Fibroblast of lung (primary cell): ENCODE results near the gene ST3GAL6. TPM values are rescaled to one million over a fixed set of nuclear protein-coding genes. Genes with fewer than 3 reads are reported as not detected.

ENCODE experiments used
- DNase-seq, 2 donors: peaks; one replicate each; pipeline versions ENCODE4 v3.0.0 to v3.0.0-alpha.2; 2010; ENCODE audit warnings: low read depth in 2 of 2
- H2AFZ ChIP-seq: 2 replicates; pipeline ENCODE4 v1.5.1; 2012; ENCODE audit warnings: low read length, control low read depth, inconsistent platforms
- H3K27ac ChIP-seq: 2 replicates; pipeline ENCODE4 v1.5.1; 2011; ENCODE audit warnings: low read length, control low read depth; ENCODE audit not compliant: insufficient read depth
- H3K27me3 ChIP-seq: 2 replicates; pipeline ENCODE4 v1.5.1; 2011; ENCODE audit warnings: mild to moderate bottlenecking, low read length; ENCODE audit not compliant: control insufficient read depth, insufficient read depth
- H3K36me3 ChIP-seq: 2 replicates; pipeline ENCODE4 v1.5.1; 2011; ENCODE audit warnings: low read length; ENCODE audit not compliant: control insufficient read depth, insufficient read depth
- H3K4me1 ChIP-seq: 2 replicates; pipeline ENCODE4 v1.5.1; 2011; ENCODE audit warnings: low read length; ENCODE audit not compliant: control insufficient read depth, insufficient read depth; ENCODE audit errors: extremely low read depth
- H3K4me2 ChIP-seq: 2 replicates; pipeline ENCODE4 v1.5.1; 2011; ENCODE audit warnings: low read length, control low read depth; ENCODE audit not compliant: insufficient read depth; ENCODE audit errors: extremely low read depth
- H3K4me3 ChIP-seq, 4 experiments: fragments of 200-600 bp in 1 of 4; sonication (generic) in 1 of 4; replicated peaks in 1 of 4; 2 replicates each; pipeline ENCODE4 v1.5.1; 2011 to 2016; ENCODE audit warnings: low read length in 4 of 4, low read depth in 3 of 4, mild to moderate bottlenecking in 3 of 4, control low read depth in 2 of 4, inconsistent platforms in 1 of 4, mixed read lengths in 1 of 4; ENCODE audit not compliant: insufficient read depth in 1 of 4; ENCODE audit errors: control extremely low read depth in 1 of 4
- H3K79me2 ChIP-seq: 2 replicates; pipeline ENCODE4 v1.5.1; 2012; ENCODE audit warnings: mild to moderate bottlenecking, low read length, inconsistent platforms; ENCODE audit not compliant: control insufficient read depth, insufficient read depth
- H3K9ac ChIP-seq: 2 replicates; pipeline ENCODE4 v1.5.1; 2011; ENCODE audit warnings: mild to moderate bottlenecking, low read length, control low read depth; ENCODE audit not compliant: insufficient read depth
- H3K9me3 ChIP-seq: 2 replicates; pipeline ENCODE4 v1.5.1; 2012; ENCODE audit warnings: low read depth, low read length; ENCODE audit not compliant: control insufficient read depth, insufficient read depth
- H4K20me1 ChIP-seq: 2 replicates; pipeline ENCODE4 v1.5.1; 2011; ENCODE audit warnings: low read length; ENCODE audit not compliant: control insufficient read depth, insufficient read depth; ENCODE audit errors: extremely low read depth
- CTCF ChIP-seq, 2 donors: IDR thresholded peaks in 1 of 2; conservative IDR thresholded peaks in 1 of 2; 1 replicate in 1 of 2; 2 replicates in 1 of 2; pipeline ENCODE4 v1.5.1; 2011 to 2012; ENCODE audit warnings: low read length in 2 of 2, control low read depth in 1 of 2, inconsistent platforms in 1 of 2, low read depth in 1 of 2, mild to moderate bottlenecking in 1 of 2
- EZH2 ChIP-seq: IDR thresholded peaks from 2 replicates; pipeline ENCODE4 v1.5.1; 2012; ENCODE audit warnings: low read length, control low read depth, mild to moderate bottlenecking; ENCODE audit errors: missing control alignments
- polyA plus RNA-seq, 2 donors: library from polyadenylated mRNA; depleted of rRNA in 1 of 2; stranded (reverse) in 1 of 2; unstranded in 1 of 2; fragments of >200 nt; gene quantifications; 2 replicates each; pipeline ENCODE4 v1.2.1, GENCODE V29; 2011 to 2012; ENCODE audit warnings: missing spikeins in 1 of 2
- total RNA-seq: library from RNA; depleted of rRNA; stranded (reverse); fragments of >200 nt; gene quantifications from 2 replicates; pipeline ENCODE4 v1.2.1, GENCODE V29; 2014

ST3GAL6 gene
- total and polyA plus RNA-seq, 2 donors (not counting 1 experiment from before 2014, with no cell fraction given), result 1.7 to 4.1 TPM

- no peaks in the 10 kb centered on the region for H3K79me2 ChIP-seq
- no peak overlapping the region for H3K4me2 ChIP-seq
- H4K20me1 ChIP-seq, result no peaks in the 10 kb centered on the region
- no peaks in the 10 kb centered on the region for H3K36me3 ChIP-seq
- TF ChIP-seq EZH2, result no peak
- TF ChIP-seq CTCF (conservative IDR thresholded peaks at IDR 0.05 in 1 of 2, IDR thresholded peaks at IDR 0.05 in 1 of 2; ENCODE audit: low read depth in 1 of 2, low read length in 2 of 2), result no peak
- H3K9ac ChIP-seq, result no peak overlapping the region
- no peak overlapping the region for H3K4me3 ChIP-seq
- H2AFZ ChIP-seq, result no peak overlapping the region
- no peaks in the 10 kb centered on the region for H3K27me3 ChIP-seq
- DNase-seq, result no peak
- H3K27ac ChIP-seq, result no peak overlapping the region
- no peaks in the 10 kb centered on the region for H3K9me3 ChIP-seq
- no peaks in the 10 kb centered on the region for H3K4me1 ChIP-seq
Measured at GRCh38 chr3:98739266-98739665, 23.9 kb upstream of the ST3GAL6 start.

- no peaks in the 10 kb centered on the region for H3K36me3 ChIP-seq
- no peaks in the 10 kb centered on the region for H3K9me3 ChIP-seq
- H3K4me2 ChIP-seq, result no peak overlapping the region
- no peak overlapping the region for H3K9ac ChIP-seq
- no peaks in the 10 kb centered on the region for H4K20me1 ChIP-seq
- no peak for TF ChIP-seq CTCF (conservative IDR thresholded peaks at IDR 0.05 in 1 of 2, IDR thresholded peaks at IDR 0.05 in 1 of 2; ENCODE audit: low read depth in 1 of 2, low read length in 2 of 2)
- TF ChIP-seq EZH2, result no peak
- no peak overlapping the region for H2AFZ ChIP-seq
- H3K4me3 ChIP-seq, result no peak overlapping the region
- no peaks in the 10 kb centered on the region for H3K4me1 ChIP-seq
- H3K79me2 ChIP-seq, result no peaks in the 10 kb centered on the region
- no peak overlapping the region for H3K27ac ChIP-seq
- no peak for DNase-seq
- H3K27me3 ChIP-seq, result no peaks in the 10 kb centered on the region
Measured at GRCh38 chr3:98740324-98740723, 22.8 kb upstream of the ST3GAL6 start.

- H3K79me2 ChIP-seq, result no peaks in the 10 kb centered on the region
- no peak overlapping the region for H3K4me2 ChIP-seq
- no peak overlapping the region for H3K4me3 ChIP-seq
- no peaks in the 10 kb centered on the region for H4K20me1 ChIP-seq
- no peaks in the 10 kb centered on the region for H3K36me3 ChIP-seq
- H3K27ac ChIP-seq, result no peak overlapping the region
- no peaks in the 10 kb centered on the region for H3K9me3 ChIP-seq
- no peaks in the 10 kb centered on the region for H3K27me3 ChIP-seq
- no peaks in the 10 kb centered on the region for H3K4me1 ChIP-seq
- H2AFZ ChIP-seq, result no peak overlapping the region
- no peak for TF ChIP-seq CTCF (conservative IDR thresholded peaks at IDR 0.05 in 1 of 2, IDR thresholded peaks at IDR 0.05 in 1 of 2; ENCODE audit: low read depth in 1 of 2, low read length in 2 of 2)
- TF ChIP-seq EZH2, result no peak
- DNase-seq, result peak; percentile 50 to 70
- no peak overlapping the region for H3K9ac ChIP-seq
Measured at GRCh38 chr3:98741121-98741716, 21.9 kb upstream of the ST3GAL6 start.
